GM20431 (cell line): Measurements from ENCODE around the gene MBD5.

Experiments used
- in situ Hi-C: fragments of 300-500 bp; cut with MseI, MboI; formaldehyde crosslinking; loops from one replicate; pipeline ENCODE4 v1.15.0; 2020; ENCODE audit warnings: low sequenced_read_pairs; ENCODE audit not compliant: unreplicated experiment

Gene MBD5

GRCh38 chr2:148402786-148403185, 381.9 kb downstream of the MBD5 start:
- in situ Hi-C loops, result no loop called here

GRCh38 chr2:148410899-148411298, 390.0 kb downstream of the MBD5 start:
- in situ Hi-C loops, result no loop called here

GRCh38 chr2:148416248-148416647, 395.4 kb downstream of the MBD5 start:
- in situ Hi-C loops, result no loop called here

DNA sequence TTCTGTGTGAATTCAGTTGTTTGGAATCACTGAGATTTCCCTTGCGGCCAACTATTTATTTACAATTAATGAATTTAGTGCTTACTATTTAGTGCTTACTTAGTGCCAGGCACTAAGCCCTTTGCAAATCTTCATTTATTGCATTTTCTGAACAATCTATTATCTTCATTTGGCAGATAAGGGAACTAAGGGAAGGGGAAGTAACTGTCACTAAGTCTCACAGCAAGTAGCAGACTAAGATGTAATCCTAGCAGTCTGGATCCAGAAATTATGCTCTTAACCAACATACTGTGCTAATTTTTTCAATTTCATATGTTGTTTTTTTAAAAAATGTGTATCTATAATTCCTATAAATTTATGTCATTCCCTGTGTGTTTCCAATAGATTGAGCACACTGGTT, 409.2 kb downstream of the MBD5 start:
- in situ Hi-C loops, result no loop called here

DNA sequence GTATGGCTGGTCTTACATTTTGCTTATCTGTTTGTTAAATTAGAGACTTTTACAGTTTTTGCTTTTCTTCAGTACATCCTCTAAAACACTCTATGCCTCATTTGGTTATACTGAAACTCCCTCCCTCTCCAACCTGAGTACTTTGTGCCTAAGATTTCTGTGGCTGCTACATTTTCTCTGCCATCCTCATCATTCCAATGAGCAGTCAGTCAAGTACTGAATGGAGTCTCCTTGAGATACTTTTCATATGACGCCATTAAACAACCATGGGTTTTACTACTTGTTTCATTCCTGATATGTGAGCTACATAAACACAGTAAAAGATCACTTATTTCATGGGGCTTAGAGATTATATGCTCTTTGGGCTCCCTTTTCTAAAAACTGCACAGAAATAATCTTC, 427.0 kb downstream of the MBD5 start:
- in situ Hi-C loops, result no loop called here

DNA sequence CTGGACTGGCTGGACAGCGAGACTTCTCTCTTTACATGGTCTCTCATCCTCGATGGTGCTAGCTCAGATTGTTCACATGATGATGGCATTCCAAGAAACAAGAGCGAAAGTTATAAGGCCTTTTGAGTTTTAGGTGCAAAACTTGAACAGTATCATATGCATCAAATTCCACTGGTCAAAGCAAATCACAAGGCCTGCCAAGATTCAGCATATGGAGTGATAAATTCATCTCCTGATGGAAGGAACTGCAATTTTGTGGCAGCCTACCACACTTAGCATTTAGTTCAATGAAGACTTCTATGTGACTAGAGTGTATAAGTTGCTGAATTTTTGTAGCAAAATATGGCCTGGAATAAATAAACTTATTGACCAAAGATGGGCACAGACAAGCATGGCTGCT, 429.6 kb downstream of the MBD5 start:
- in situ Hi-C loops, result no loop called here

- in situ Hi-C loops, result no loop called here
These were observed 430.2 kb downstream of the MBD5 start for GRCh38 chr2:148451046-148451445.

GRCh38 chr2:148455791-148456190, 434.9 kb downstream of the MBD5 start:
- in situ Hi-C loops, result no loop called here

DNA sequence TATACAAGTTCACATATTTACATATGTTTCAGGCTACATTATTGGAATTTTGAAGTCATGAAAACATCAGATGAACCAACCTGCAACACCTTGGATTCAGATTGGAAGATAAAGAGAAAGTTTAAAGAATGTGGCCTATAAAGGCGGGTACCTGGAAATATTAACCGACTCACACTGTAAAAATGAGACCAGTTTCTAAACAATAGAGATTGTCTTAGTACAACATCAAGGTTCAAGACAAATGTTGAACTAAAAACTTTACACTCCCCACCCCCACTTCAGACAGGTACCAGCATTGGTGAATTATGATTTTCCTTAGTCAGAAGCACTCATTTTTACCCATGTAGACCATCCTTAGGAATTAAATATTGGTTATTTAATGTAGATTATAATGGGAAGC, 437.3 kb downstream of the MBD5 start:
- in situ Hi-C loops, result no loop called here

DNA sequence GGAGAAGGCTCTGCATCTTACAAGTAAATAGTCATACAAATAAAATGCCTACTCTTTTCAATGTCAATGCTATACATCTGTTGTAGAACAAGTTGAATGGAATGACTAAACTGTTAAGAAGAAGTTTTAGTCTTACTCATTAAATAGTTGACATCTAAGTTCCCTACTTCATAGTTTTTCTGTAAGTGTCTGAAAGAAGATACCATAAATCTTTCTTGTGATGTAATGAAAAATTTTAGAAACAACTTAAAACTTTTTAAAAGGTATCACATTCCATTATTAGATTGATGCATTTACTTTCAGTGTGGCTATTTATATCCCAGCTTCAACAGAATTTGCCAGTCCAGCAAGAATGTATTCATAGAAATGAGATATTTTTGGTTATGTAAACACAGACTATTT, 438.5 kb downstream of the MBD5 start:
- in situ Hi-C loops, result no loop called here

GRCh38 chr2:148461876-148462275, 441.0 kb downstream of the MBD5 start:
- in situ Hi-C loops, result no loop called here

- in situ Hi-C loops, result no loop called here
These were observed 454.7 kb downstream of the MBD5 start for GRCh38 chr2:148475626-148476025.

DNA sequence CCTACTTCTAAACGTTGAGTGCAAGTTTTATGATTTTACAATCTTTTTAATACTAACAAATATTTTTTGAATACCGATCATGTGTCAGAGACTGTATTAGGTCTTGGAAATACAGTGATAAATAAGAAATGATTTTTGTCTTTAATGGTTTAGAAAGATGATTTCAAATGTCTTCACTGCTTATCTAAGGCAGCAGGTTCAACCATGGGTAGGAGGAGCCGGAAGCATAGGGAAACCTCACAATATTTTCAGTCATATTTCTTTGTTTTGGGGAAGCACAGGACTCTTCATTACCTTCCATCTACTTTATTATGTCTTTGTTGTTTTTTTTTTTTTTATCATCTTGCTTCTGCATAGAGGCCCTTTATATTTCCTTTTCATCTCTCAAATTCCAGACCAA, 458.5 kb downstream of the MBD5 start:
- in situ Hi-C loops, result no loop called here

- in situ Hi-C loops, result no loop called here
These were observed 462.8 kb downstream of the MBD5 start for GRCh38 chr2:148483665-148484064.

GRCh38 chr2:148484066-148484465, 463.2 kb downstream of the MBD5 start:
- in situ Hi-C loops, result no loop called here

DNA sequence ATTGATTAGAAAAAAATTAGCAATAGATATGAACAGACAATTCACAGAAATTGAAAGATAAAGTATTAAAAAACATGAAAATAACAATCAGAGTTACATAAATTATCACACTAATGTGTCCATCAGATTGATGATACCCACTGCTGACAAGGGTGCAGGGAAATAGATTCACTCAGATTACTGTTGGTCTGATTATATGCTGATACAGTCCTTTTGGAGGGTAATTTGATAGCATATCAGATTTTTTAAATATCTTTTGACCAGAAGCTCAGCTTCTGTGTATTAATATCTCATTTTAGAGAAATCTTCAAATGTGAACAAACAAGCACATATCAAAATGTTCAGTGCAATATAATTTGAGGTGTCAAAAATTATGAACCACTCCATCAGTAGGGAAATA, 465.8 kb downstream of the MBD5 start:
- in situ Hi-C loops, result no loop called here

- in situ Hi-C loops, result no loop called here
These were observed 466.5 kb downstream of the MBD5 start for GRCh38 chr2:148487439-148487838.

DNA sequence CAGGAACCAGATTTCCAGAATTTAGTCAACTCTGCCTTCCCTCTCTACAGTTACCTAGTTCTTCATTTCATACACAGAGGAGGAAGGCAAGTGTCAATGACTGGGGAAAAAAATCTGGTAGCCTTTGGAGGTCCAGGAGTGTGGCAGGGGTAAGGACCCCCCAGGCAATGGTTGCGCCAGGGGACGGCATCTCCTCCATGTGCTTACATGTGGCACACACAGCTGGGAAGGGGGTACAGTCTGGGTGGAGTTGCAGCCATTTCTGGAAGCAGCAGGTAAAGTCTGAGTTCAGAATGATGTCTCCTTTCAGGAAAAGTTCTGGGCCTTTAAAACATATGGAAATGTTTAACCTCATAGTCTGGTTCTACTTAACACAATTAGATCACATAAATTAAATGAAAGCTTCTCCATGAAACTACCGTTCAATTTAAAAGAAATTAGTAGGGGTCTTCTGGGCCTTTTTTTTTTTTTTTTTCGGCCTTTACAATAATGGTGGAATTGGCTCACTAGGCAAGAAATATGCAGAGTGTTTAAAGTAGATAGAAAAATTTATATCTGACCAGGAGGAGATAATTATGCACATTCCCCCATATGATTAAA, 470.0 kb downstream of the MBD5 start:
- in situ Hi-C loops, result no loop called here

- in situ Hi-C loops, result no loop called here
These were observed 473.1 kb downstream of the MBD5 start for GRCh38 chr2:148493822-148494563.

DNA sequence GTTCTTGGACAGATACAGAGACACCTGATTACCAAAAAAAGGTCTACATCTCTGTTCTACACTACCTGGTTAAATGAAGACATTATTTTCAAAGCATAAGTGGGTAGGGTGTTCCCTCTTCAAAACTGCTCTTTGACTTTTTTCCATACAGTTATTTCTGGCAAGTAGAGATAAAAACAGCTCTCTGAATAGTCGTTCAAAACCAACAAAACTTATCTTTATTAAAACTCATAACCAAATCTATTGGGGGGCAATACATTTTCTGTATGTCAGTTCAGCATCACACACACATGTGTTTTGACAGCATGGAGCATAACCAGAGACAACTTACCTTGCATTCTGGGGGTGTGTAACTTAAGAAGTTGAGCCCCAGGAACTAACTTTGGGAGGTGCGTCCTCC, 474.7 kb downstream of the MBD5 start:
- in situ Hi-C loops, result no loop called here

DNA sequence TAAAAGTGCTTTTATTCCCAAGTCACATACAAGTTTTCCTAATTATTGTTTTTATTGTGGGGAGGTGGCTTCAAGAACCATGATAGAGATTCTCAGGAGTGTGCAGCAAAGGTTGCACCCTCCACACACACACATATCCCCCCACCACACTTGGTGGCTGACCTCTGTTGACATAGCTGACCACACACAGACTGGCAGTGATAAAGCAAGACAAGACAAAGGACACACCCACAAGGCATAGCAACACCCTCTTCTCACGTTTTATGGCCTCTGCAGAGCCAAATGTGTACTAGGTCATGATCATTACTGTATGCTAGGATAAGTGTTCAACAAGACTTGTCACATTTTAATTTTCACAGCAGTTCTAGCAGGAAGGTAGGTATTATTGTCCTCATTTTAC, 480.7 kb downstream of the MBD5 start:
- in situ Hi-C loops, result loop anchor here (25.0 kb wide), 1 partner anchor 514 kb away; no protein-coding TSS in a partner anchor

DNA sequence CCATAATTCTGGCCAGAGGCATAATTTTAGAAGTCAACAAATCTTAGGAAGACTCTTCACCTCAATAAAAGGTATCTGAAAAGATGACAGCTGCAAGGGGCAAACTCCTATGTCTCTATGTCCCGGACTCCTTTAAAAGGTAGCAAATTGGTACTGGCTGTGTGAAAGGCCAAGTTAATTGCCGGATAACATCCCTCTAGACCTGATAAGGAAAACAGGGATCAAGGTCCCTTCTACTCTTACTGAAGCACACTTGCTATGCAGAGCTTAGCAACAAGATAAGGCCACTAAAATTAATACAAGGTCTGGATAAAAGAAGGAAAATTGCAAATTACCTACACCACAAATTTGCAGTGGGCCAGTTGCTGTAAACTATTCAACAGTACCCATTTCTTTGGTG, 482.6 kb downstream of the MBD5 start:
- in situ Hi-C loops, result loop anchor here (25.0 kb wide), 1 partner anchor 516 kb away; no protein-coding TSS in a partner anchor
